ENCODE measurements around the gene HIVEP3. TPM values are rescaled to one million over a fixed set of nuclear protein-coding genes. Genes with fewer than 3 reads are reported as not detected.

Gene HIVEP3
- total RNA-seq, 1 experiment from 2014 or later, result 1.4 TPM

GRCh38 chr1:41705798-41706197, 212.9 kb downstream of the HIVEP3 start:
- Histone ChIP-seq H3K27me3 (ENCODE audit: insufficient read depth, low read length) (no peaks in the 10 kb centered on the region), H2BK12ac (ENCODE audit: insufficient read length, low read depth, low read length) (no peak overlapping the region), H3K27ac (ENCODE audit: insufficient read length, low read depth, low read length) (no peak overlapping the region), H2BK5ac (ENCODE audit: insufficient read length, low read length) (no peak overlapping the region), H3K23me2 (ENCODE audit: insufficient read length, low read depth, low read length, poor library complexity, severe bottlenecking) (no peaks in the 10 kb centered on the region), H2AK5ac (ENCODE audit: insufficient read length, low read length) (no peak overlapping the region), H2BK120ac (ENCODE audit: low read depth, low read length, poor library complexity, severe bottlenecking) (no peak overlapping the region), H4K91ac (ENCODE audit: insufficient read length, low read depth, low read length) (no peak overlapping the region), H3K23ac (ENCODE audit: insufficient read length, low read depth, low read length) (no peak overlapping the region), H2AFZ (ENCODE audit: low read length) (no peak overlapping the region), H3K18ac (ENCODE audit: insufficient read length, low read depth, low read length) (no peak overlapping the region), H3K9me3 (ENCODE audit: control insufficient read depth, low read depth, low read length) (no peaks in the 10 kb centered on the region), H4K5ac (ENCODE audit: insufficient read length, low read depth, low read length) (no peak overlapping the region), H3K4me2 (ENCODE audit: insufficient read depth, insufficient read length, low read length) (no peak overlapping the region), H3T11ph (ENCODE audit: low read length) (no peak overlapping the region), H3K56ac (ENCODE audit: insufficient read length, low read depth, low read length) (no peak overlapping the region), H3K9ac (ENCODE audit: extremely low read depth, insufficient read length, low read length) (no peak overlapping the region), H3K79me1 (ENCODE audit: insufficient read depth, low read depth, low read length, poor library complexity, severe bottlenecking) (no peaks in the 10 kb centered on the region), H2BK15ac (ENCODE audit: low read depth, low read length) (no peak overlapping the region), H4K20me1 (ENCODE audit: control insufficient read depth, insufficient read depth, insufficient read length) (no peaks in the 10 kb centered on the region), H2BK20ac (ENCODE audit: low read depth, low read length, poor library complexity, severe bottlenecking) (no peak overlapping the region), H3K4me1 (ENCODE audit: insufficient read depth, low read length) (no peaks in the 10 kb centered on the region), H3K4ac (ENCODE audit: low read depth, low read length) (no peak overlapping the region), H4K8ac (replicated peaks; ENCODE audit: insufficient read length, low read depth, low read length) (no peak overlapping the region), H3K14ac (ENCODE audit: insufficient read depth, low read length) (no peak overlapping the region), H3K79me2 (ENCODE audit: insufficient read depth, low read length) (no peaks in the 10 kb centered on the region)
- DNase-seq, result no peak
- TF ChIP-seq, protein P1, sequence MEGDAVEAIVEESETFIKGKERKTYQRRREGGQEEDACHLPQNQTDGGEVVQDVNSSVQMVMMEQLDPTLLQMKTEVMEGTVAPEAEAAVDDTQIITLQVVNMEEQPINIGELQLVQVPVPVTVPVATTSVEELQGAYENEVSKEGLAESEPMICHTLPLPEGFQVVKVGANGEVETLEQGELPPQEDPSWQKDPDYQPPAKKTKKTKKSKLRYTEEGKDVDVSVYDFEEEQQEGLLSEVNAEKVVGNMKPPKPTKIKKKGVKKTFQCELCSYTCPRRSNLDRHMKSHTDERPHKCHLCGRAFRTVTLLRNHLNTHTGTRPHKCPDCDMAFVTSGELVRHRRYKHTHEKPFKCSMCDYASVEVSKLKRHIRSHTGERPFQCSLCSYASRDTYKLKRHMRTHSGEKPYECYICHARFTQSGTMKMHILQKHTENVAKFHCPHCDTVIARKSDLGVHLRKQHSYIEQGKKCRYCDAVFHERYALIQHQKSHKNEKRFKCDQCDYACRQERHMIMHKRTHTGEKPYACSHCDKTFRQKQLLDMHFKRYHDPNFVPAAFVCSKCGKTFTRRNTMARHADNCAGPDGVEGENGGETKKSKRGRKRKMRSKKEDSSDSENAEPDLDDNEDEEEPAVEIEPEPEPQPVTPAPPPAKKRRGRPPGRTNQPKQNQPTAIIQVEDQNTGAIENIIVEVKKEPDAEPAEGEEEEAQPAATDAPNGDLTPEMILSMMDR (conservative IDR thresholded peaks at IDR 0.05), result no peak
- WGBS (ENCODE audit: extremely low coverage, insufficient read length, low lambda C conversion rate), result no CpG with 5 or more reads among the region's 1 CpG
- H3K4me1 Mint-ChIP-seq, result no peaks in the 10 kb centered on the region; a peak in 1 of 4 replicates
- no peak overlapping the region for H3K27ac Mint-ChIP-seq
- no peaks in the 10 kb centered on the region; a peak in 1 of 5 replicates for H3K9me3 Mint-ChIP-seq
- no peak overlapping the region for H3K4me3 Mint-ChIP-seq
- H3K36me3 Mint-ChIP-seq (ENCODE audit: insufficient read depth in 1 of 3, low read depth in 3 of 3), result no peaks in the 10 kb centered on the region; a peak in 1 of 7 replicates
- H3K27me3 Mint-ChIP-seq (ENCODE audit: low read depth), result peaks cover 6% of the 10 kb centered on the region

Data from H9 (cell line).